ENCODE measurements around the gene CCDC122.

The CCDC122 gene

DNA sequence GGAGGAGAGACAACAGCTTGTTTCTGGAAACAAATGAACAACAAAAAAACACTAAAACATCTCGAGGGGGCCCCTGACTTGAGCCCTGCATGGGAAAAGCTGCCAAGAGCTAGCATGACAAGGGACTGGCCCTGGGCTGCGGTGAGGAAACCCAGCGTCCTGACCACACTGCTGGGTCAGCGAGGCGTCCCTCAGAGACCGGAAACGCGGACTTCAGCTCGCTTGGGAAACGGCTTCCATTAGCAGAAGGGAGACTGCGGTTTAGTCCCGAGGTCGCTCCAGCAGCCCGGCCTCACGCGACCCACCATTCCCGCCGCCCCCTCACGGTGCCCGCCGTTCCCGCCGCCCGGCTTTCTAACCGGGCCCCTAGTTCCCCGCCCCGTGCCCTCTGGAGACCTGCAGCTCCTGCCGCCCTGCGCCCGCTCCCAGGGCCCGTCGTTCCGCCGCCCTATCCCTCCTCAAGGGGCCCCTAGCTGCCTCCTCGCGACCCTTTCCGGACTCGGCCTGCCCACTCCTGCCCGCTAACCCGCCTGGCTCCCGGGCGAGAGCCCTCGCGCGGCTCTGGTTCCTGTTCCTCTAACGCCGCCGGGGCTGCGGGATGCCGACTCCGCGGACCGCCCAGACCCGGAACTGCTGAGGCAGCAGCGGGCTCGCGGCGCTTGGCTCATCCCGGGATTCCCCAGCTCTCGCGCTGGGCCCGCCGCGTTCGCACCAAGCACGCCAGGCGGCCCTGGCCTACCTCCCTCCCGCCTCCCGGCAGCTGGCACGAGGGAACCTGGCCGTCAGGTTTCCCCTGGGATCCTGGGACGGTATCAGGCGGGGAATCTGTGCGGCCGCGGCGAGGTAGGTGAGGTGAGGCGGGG, at the start of gene CCDC122:
TSS of gene CCDC122 (minus strand) at position 849 of the 863 bp plus-strand sequence. CDS start 10,364 bp downstream, outside the sequence.
- DNase-seq (ENCODE audit: low read depth in 2 of 2): peak; percentile 71 to 72

- DNase-seq (ENCODE audit: low read depth in 2 of 2): no peak
Observed at GRCh38 chr13:43924549-43925245, 45.2 kb upstream of the CCDC122 start.

DNA sequence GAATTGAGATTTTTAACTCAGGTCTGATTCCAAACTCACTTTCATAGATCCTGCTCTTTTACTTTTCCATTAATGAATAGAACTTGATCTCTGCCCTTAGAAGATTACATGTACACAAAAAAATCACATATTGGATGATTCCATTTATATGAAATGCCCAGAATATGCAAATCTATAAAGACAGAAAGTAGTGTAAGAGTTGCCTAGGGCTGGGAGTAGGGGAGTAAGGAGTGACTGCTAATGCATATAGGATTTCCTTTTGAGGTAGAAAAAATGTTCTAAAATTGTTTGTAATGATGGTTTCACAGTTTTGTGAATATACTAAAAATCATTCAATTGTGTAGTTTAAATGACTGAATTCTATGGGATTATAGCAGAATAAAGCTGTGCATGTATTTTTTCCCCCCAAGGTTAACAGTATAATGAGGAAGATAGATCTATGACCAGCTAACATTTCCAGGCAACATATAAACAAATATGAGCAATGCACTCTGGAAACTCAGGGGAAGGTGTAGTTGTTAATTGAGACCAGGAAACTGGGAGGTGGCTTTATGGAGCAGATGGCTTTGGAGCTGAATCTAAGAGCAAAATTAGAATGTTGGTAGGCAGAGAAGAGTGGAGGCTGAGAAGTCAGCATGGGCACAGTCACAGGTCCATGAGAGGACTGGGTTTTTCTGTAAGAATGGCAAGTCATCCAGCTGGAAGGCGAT, 41.6 kb upstream of the CCDC122 start:
- DNase-seq (ENCODE audit: low read depth in 2 of 2): no peak

GRCh38 chr13:43918636-43919035, 39.1 kb upstream of the CCDC122 start:
- DNase-seq (ENCODE audit: low read depth in 2 of 2): no peak

DNA sequence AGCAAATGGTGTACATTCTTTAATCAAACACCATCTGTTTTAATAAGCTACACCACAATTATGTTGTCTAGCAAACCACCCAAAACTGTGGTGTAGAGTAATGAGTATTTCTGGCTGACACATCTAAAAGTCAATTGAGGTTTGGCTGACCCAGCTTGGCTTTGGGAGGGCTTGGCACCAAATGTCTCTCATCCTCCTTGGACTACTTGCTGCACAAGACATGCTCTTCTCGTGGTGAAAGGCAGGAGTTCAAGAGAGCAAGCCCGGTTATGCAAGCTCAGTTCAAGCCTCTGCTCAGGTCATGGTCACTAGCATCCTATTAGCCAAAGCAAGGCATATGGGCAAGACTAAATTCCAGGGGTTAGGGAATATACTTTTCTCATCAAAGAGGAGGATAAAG, 37.3 kb upstream of the CCDC122 start:
- DNase-seq (ENCODE audit: low read depth in 2 of 2): no peak

DNA sequence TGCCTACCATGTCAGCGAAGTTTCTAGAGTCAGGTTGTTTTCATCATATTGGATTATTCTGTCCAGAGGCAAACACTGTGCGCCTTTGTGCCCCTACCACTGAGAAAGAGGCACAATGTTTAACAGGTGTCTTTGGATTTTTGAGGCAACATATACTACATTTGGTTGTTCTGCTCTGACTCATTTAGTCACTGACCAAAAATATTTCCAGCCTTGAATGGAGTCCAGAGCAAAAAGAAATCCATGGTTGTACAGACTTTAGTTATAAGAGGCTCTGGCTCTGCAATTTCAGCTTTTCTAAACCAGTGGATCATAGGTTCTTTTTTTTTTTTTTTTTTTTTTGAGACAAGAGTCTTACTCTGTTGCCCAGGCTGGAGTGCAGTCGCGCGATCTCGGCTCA, 35.9 kb upstream of the CCDC122 start:
- no peak for DNase-seq (ENCODE audit: low read depth in 2 of 2)

DNA sequence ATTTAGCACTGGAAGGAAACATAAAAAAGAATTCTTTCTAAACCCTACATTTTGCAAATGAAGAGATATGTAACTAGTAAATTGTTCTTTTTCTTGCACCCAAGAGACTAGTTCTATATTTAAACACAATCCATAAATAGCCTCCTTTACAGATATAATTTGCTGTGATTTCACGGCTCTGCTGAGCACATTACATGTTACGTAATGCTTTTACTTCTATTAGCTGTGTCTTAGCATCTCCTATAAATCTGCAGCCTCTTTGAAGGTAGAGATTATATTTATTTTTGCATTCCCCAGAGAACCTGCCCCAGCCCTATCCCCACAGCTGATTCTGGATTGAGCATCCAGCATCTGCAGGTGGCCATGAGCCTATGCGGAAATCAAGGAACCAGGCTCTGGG, 32.3 kb upstream of the CCDC122 start:
- DNase-seq (ENCODE audit: low read depth in 2 of 2): no peak

- DNase-seq (ENCODE audit: low read depth in 2 of 2): no peak
Observed at GRCh38 chr13:43911278-43911677, 31.7 kb upstream of the CCDC122 start.

DNA sequence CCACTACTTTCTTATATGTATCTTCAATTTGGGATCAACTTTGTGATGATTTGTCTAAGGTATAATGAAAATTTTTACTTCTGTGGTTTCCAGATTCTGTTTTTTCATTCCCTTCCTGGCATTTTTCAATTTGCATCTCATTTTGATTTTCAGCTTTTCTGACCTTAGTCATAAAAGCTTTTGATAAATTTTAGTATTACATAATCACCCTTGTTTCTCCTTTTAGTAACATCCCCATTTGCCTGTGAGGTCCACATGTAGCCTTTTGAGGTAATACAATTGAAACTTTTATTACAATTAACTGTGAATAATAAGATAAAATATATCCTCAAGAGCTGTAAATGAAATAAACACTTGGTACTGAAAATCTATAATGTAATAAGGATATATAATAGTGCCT, 31.3 kb upstream of the CCDC122 start:
- DNase-seq (ENCODE audit: low read depth in 2 of 2): no peak

- no peak for DNase-seq (ENCODE audit: low read depth in 2 of 2)
Observed at GRCh38 chr13:43908156-43909126, 28.9 kb upstream of the CCDC122 start.

GRCh38 chr13:43905435-43906031, 26.0 kb upstream of the CCDC122 start:
- DNase-seq (ENCODE audit: low read depth in 2 of 2): no peak

- DNase-seq (ENCODE audit: low read depth in 2 of 2): no peak
Observed at GRCh38 chr13:43895940-43896339, 16.4 kb upstream of the CCDC122 start.

- DNase-seq (ENCODE audit: low read depth in 2 of 2): no peak
Observed at GRCh38 chr13:43894438-43894837, 14.9 kb upstream of the CCDC122 start.

DNA sequence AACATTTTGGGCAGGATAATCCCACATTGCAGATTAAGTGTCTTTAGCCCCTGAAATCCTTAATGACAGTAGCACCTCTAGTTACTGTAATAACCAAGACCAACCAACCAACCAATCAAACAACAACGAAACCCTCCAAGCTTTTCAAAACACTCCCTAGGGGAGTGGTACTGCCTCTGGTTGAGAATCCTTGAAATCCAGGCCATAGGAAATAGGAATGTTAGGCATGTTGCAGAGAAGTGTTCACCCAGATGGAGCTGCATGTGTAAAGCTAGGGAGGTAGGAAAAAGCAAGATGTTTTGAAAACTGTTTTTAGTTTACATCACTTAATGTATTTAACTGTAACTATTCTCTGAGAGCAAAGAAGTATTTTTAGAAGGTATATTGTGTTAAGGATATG, 4.7 kb upstream of the CCDC122 start:
- DNase-seq (ENCODE audit: low read depth in 2 of 2): no peak

DNA sequence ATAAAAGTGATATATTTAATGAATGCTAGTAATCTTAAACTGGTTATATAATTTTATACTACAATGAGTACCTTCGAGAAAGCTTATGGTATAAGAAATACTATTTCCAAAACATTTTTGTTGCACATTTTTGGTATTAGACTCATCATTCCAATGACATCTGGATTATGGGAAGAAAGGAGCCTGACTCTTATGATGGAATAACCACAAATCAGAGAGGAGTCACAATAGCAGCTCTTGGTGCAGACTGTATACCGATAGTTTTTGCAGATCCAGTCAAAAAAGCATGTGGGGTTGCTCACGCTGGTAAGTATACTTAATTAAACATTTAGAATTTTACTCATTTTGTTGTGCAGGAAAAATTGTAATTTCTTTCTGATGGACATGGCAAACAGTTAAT, 4.1 kb upstream of the CCDC122 start:
- no peak for DNase-seq (ENCODE audit: low read depth in 2 of 2)

- DNase-seq (ENCODE audit: low read depth in 2 of 2): no peak
Observed at GRCh38 chr13:43881580-43881979, 2.0 kb upstream of the CCDC122 start.

DNA sequence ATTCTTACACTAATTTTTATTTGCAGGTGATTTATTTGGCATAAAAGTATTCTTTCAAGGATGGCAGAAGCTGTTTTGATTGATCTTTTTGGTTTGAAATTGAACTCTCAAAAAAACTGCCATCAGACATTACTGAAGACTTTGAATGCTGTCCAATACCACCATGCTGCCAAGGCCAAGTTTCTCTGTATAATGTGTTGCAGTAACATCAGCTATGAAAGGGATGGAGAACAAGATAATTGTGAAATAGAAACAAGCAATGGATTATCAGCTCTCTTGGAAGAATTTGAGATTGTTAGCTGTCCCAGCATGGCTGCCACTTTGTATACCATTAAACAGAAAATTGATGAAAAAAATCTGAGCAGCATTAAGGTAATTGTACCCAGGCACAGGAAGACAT, 1.4 kb upstream of the CCDC122 start:
- no peak for DNase-seq (ENCODE audit: low read depth in 2 of 2)

GRCh38 chr13:43880214-43880855, 795 bp upstream of the CCDC122 start:
- no peak for DNase-seq (ENCODE audit: low read depth in 2 of 2)

GRCh38 chr13:43879755-43880181, 228 bp upstream of the CCDC122 start, which contains the start of gene LACC1:
Gene LACC1 (plus strand): TSS chr13:43879904. CDS start chr13:43880986, 1,082 bp downstream.
- peak in 1 of 2 donors; percentile 11 for DNase-seq (ENCODE audit: low read depth in 2 of 2)

GRCh38 chr13:43877766-43878165, 1.8 kb downstream of the CCDC122 start:
- no peak for DNase-seq (ENCODE audit: low read depth in 2 of 2)

Measured in stimulated activated CD8-positive, alpha-beta memory T cell treated with anti-CD3 and anti-CD28 coated beads, Interleukin-15, amount 100 ng/mL, for 48 hours (primary cell).